GM12872 (cell line): Measurements from ENCODE around the gene SPARC.

Source experiments
- CTCF ChIP-seq: IDR thresholded peaks from 3 replicates; pipeline ENCODE4 v1.5.1; 2011; ENCODE audit warnings: low read depth, mild to moderate bottlenecking, low read length, moderate library complexity; ENCODE audit not compliant: insufficient read depth

The SPARC gene

DNA sequence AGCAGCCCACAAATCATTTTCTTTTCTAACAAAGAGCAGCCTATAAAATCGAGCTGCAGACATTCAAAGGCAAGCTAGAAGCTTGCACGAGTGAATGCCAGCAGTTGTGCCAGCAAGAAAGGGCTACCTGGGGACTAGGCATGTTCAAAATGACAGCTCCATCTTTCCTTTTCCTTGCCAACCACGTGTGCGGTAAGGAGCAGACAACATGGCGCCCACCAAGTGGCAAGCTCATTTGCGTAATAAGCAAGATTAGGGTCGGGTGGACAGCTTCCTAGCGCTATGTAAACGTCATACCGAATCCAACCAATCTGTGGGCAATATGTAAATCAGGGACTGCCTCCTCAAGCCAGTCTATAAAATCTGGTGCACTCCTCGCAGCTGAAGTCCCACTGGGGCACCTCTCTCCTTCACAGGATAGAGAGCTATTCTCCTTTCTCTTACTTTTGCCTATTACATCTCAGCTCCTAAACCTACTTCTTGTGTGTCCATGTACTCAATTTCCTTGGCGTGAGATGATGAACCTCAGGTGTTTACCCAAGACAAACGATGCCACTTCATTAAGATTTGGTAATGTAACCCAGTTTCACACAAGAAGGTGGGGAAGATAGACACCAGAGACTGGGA lies 22.5 kb upstream of the SPARC start:
- TF ChIP-seq CTCF: no peak

DNA sequence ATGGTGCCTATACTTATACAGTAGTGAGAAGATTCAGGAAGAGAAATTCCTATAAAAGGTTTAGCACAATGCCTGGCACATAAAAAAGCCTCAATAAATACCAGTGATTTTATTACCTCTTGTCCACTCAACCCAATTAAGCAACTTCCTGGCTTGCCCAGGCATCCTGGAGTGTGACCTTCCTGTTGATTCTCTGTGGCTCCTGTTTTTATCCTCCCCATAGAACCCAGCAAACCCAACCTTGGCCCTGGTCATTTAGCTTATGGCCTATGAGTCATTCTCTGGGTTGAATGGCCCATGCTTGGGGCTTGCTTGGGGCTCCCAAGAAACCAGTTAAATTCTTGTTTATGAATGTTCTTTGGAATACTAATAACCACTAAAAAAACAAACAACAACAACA lies 21.4 kb upstream of the SPARC start:
- no peak for TF ChIP-seq CTCF

- TF ChIP-seq CTCF: no peak
Observed at GRCh38 chr5:151707567-151707966, 20.9 kb upstream of the SPARC start.

DNA sequence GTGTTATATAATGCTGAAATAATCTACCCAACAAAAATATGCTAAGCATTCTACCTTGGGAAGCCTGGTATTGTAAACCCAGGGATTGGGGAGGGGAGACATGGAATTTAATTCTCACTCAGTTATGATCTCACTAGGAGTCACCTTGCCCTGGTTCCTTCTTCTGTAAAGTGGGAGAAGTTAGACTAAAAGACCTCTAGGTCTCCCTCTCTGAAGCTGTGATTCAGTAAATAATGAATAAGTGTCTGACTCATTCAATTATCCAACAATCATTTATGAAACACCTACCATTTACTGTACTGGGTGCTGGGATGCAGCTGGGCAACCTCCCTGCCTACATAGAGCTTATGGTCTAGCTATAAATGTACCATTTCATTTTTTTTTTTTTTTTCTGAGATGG lies 20.2 kb upstream of the SPARC start:
- TF ChIP-seq CTCF: no peak

DNA sequence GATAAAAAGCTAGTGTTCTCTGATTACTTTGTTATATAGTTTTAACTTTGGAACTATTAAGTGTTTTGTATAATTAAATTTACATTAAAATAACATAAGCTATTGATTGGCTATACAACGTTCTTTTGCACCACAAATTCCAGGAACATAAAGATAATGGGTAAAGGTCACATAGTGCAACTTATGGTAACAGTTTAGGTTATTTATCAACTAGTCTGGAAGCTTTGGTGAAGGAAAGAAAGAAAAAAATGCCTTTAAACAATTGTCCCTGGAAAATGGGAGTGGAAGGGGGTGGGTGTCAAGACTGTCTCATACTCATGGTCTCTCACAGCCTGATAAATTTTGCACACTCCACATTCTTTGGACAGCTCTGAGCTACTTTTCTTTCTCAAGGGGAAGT lies 17.1 kb upstream of the SPARC start:
- TF ChIP-seq CTCF: no peak

DNA sequence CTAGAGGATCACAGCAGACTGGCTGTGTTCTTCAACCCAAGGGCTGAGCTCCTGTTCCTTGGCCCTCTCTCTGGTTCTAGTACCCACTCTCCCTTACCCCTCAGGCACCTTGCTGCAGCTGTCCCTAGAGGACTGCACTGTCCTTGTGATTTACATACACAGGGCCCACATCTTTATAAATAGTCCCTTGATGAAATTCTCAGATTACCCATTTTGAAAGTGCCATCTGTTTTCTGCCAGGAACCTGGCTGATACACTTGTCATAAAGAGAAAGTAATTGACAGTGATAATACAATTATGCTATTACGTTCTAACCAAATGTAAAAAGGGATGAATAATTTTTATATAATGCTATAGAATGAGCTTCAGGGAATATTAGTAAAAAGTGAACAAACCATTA lies 16.5 kb upstream of the SPARC start:
- no peak for TF ChIP-seq CTCF

DNA sequence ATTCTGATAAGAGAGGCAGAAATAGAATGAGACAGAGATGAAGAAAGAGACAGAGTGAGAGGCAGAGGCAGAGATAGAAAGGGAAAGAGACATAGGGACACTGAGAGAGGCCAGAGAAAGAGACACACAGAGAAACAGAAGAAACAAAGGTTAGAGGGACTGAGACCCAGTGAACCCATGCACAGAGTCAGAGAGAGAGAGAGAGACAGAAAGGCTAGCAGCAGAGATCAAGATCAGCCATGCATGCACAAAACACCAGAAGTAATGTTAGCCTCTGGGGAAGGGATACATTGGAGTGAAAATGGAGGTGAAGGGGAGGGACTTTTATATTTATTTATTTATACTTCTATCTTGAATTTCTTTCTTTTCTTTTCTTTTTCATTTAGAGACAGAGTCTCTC lies 14.1 kb upstream of the SPARC start:
- TF ChIP-seq CTCF: no peak
